Fibroblast of pulmonary artery (primary cell): ENCODE results near the gene ASCL1.

Experiments
- DNase-seq: peaks from one replicate; pipeline ENCODE4 v3.0.0-alpha.2; 2010; ENCODE audit warnings: low read depth
- H3K4me3 ChIP-seq: replicated peaks from 2 replicates; pipeline ENCODE4 v1.5.1; 2011; ENCODE audit warnings: low read depth, mild to moderate bottlenecking, control low read depth, low read length, moderate library complexity
- CTCF ChIP-seq: IDR thresholded peaks from 2 replicates; pipeline ENCODE4 v1.5.1; 2011; ENCODE audit warnings: mild to moderate bottlenecking, control low read depth, low read length, inconsistent platforms; ENCODE audit errors: missing control alignments

The ASCL1 gene

GRCh38 chr12:102970780-102971179 is 13.3 kb downstream of the ASCL1 start:
- no peak overlapping the region for H3K4me3 ChIP-seq
- no peak for DNase-seq
- TF ChIP-seq CTCF = no peak

GRCh38 chr12:102971227-102971626 is 13.8 kb downstream of the ASCL1 start:
- DNase-seq = no peak
- no peak for TF ChIP-seq CTCF
- H3K4me3 ChIP-seq = no peak overlapping the region

GRCh38 chr12:102973583-102973982 is 16.1 kb downstream of the ASCL1 start:
- no peak for TF ChIP-seq CTCF
- DNase-seq = no peak
- H3K4me3 ChIP-seq = no peak overlapping the region

GRCh38 chr12:102976609-102977280 is 19.3 kb downstream of the ASCL1 start:
- H3K4me3 ChIP-seq = no peak overlapping the region
- no peak for TF ChIP-seq CTCF
- no peak for DNase-seq

- TF ChIP-seq CTCF = no peak
- no peak for DNase-seq
- no peak overlapping the region for H3K4me3 ChIP-seq
Measured at GRCh38 chr12:102977945-102978706, 20.7 kb downstream of the ASCL1 start.

- no peak for TF ChIP-seq CTCF
- DNase-seq = no peak
- no peak overlapping the region for H3K4me3 ChIP-seq
Measured at GRCh38 chr12:102980350-102980749, 22.9 kb downstream of the ASCL1 start.
